HepG2 (cell line): ENCODE results near the gene MYBPC2. TPM values are rescaled to one million over a fixed set of nuclear protein-coding genes. Genes with fewer than 3 reads are reported as not detected.

ENCODE experiments used
- ARNT2 ChIP-seq: sonication (generic); formaldehyde crosslinking; IDR thresholded peaks from 2 replicates; pipeline ENCODE4 v1.8.0; 2022; ENCODE audit warnings: mild to moderate bottlenecking, low read depth, missing genetic modification reagents, moderate library complexity
- CBFB ChIP-seq: sonication (generic); formaldehyde crosslinking; IDR thresholded peaks from 2 replicates; pipeline ENCODE4 v1.4.0; 2020; ENCODE audit warnings: missing genetic modification reagents
- DR1 ChIP-seq: sonication (generic); formaldehyde crosslinking; IDR thresholded peaks from 2 replicates; pipeline ENCODE4 v1.8.0; 2021; ENCODE audit warnings: mild to moderate bottlenecking, missing genetic modification reagents, inconsistent platforms
- FOXC1 ChIP-seq: sonication (generic); formaldehyde crosslinking; IDR thresholded peaks from 2 replicates; pipeline ENCODE4 v1.8.0; 2022; ENCODE audit warnings: mild to moderate bottlenecking, missing genetic modification reagents, borderline replicate concordance
- GABPA ChIP-seq, 2 experiments: IDR thresholded peaks; 2 replicates each; pipeline ENCODE4 v1.6.1; 2011 to 2016; ENCODE audit warnings: low read depth in 2 of 2, low read length in 1 of 2, missing biosample characterization in 1 of 2, missing genetic modification characterization in 1 of 2
- GLI4 ChIP-seq: sonication (generic); formaldehyde crosslinking; IDR thresholded peaks from 2 replicates; pipeline ENCODE4 v1.5.1; 2020; ENCODE audit warnings: missing genetic modification reagents, mild to moderate bottlenecking, moderate library complexity, borderline replicate concordance
- IKZF4 ChIP-seq: sonication (generic); formaldehyde crosslinking; IDR thresholded peaks from 2 replicates; pipeline ENCODE4 v1.5.1; 2020; ENCODE audit warnings: borderline replicate concordance, mild to moderate bottlenecking, low read depth, missing genetic modification reagents; ENCODE audit errors: not compliant biosample characterization
- ISX ChIP-seq: sonication (generic); formaldehyde crosslinking; conservative IDR thresholded peaks from 2 replicates; pipeline ENCODE4 v1.5.0; 2020; ENCODE audit warnings: missing genetic modification reagents
- JUND ChIP-seq: sonication (generic); formaldehyde crosslinking; IDR thresholded peaks from 2 replicates; pipeline ENCODE4 v1.8.0; 2022; ENCODE audit warnings: mild to moderate bottlenecking, missing genetic modification reagents
- KLF15 ChIP-seq: sonication (generic); formaldehyde crosslinking; IDR thresholded peaks from 2 replicates; pipeline ENCODE4 v1.8.1; 2023; ENCODE audit warnings: borderline replicate concordance, mild to moderate bottlenecking, inconsistent platforms, missing genetic modification reagents, mixed read lengths
- MAZ ChIP-seq, 2 experiments: sonication (generic) in 1 of 2; formaldehyde crosslinking in 1 of 2; IDR thresholded peaks; 2 replicates each; pipeline versions ENCODE4 v1.5.0 to v1.6.1; 2012 to 2020; ENCODE audit warnings: low read depth in 2 of 2, mild to moderate bottlenecking in 2 of 2, borderline replicate concordance in 1 of 2, improper control_type of control experiment in 1 of 2, low read length in 1 of 2, missing genetic modification reagents in 1 of 2, moderate library complexity in 1 of 2
- NFKB2 ChIP-seq: sonication (generic); formaldehyde crosslinking; IDR thresholded peaks from 2 replicates; pipeline ENCODE4 v1.4.0; 2020; ENCODE audit warnings: missing genetic modification reagents, borderline replicate concordance
- POLR2G ChIP-seq: fragments of 200-400 bp; formaldehyde crosslinking; IDR thresholded peaks from 2 replicates; pipeline ENCODE4 v1.6.1; 2018; ENCODE audit warnings: mild to moderate bottlenecking, low read depth, low read length, moderate library complexity
- SIX1 ChIP-seq: sonication (generic); formaldehyde crosslinking; IDR thresholded peaks from 2 replicates; pipeline ENCODE4 v1.4.0; 2020; ENCODE audit warnings: missing genetic modification reagents, borderline replicate concordance
- SP2 ChIP-seq: sonication (generic); formaldehyde crosslinking; IDR thresholded peaks from 2 replicates; pipeline ENCODE4 v1.5.1; 2020; ENCODE audit warnings: mild to moderate bottlenecking, missing genetic modification reagents
- ZFP36L2 ChIP-seq: sonication (generic); formaldehyde crosslinking; IDR thresholded peaks from 2 replicates; pipeline ENCODE4 v1.4.0; 2020; ENCODE audit warnings: missing genetic modification reagents
- ZFP82 ChIP-seq: sonication (generic); formaldehyde crosslinking; IDR thresholded peaks from 2 replicates; pipeline ENCODE4 v1.5.1; 2020; ENCODE audit warnings: mild to moderate bottlenecking, missing genetic modification reagents, borderline replicate concordance
- ZNF124 ChIP-seq: sonication (generic); formaldehyde crosslinking; IDR thresholded peaks from 2 replicates; pipeline ENCODE4 v1.4.0; 2020; ENCODE audit warnings: missing genetic modification reagents
- ZNF713 ChIP-seq: sonication (generic); formaldehyde crosslinking; IDR thresholded peaks from 2 replicates; pipeline ENCODE4 v1.4.0; 2020; ENCODE audit warnings: mild to moderate bottlenecking, missing genetic modification reagents
- polyA plus RNA-seq, 8 experiments: library from polyadenylated mRNA; depleted of rRNA in 3 of 8; stranded (reverse) in 7 of 8; unstranded in 1 of 8; fragments of >200 nt; fragmentation: Illumina TruSeq in 4 of 8; extraction: Trizol in 4 of 8; gene quantifications; 2 replicates each; pipeline versions ENCODE4 v1.2.1 to v1.2.3, GENCODE V29; 2011 to 2016; ENCODE audit warnings: low read depth in 4 of 8, missing spikeins in 1 of 8, mixed read lengths in 1 of 8; ENCODE audit not compliant: insufficient read depth in 1 of 8
- total RNA-seq, 5 experiments: library from RNA; depleted of rRNA; stranded (reverse); fragments of >200 nt; fragmentation: Illumina TruSeq; extraction: Trizol; gene quantifications; 2 replicates each; pipeline ENCODE4 v1.2.3, GENCODE V29; 2016; ENCODE audit warnings: low read depth in 1 of 5
- TF ChIP-seq, protein P1 (sequence below): sonication (generic); formaldehyde crosslinking; IDR thresholded peaks from 2 replicates; pipeline ENCODE4 v1.4.0; 2020; ENCODE audit warnings: mild to moderate bottlenecking, missing genetic modification reagents
- TF ChIP-seq, protein P2 (sequence below): sonication (generic); formaldehyde crosslinking; IDR thresholded peaks from 2 replicates; pipeline ENCODE4 v1.4.0; 2020; ENCODE audit warnings: missing genetic modification reagents, borderline replicate concordance
- TF ChIP-seq, protein P3 (sequence below): sonication (generic); formaldehyde crosslinking; IDR thresholded peaks from 2 replicates; pipeline ENCODE4 v1.5.1; 2020; ENCODE audit warnings: missing genetic modification reagents, mild to moderate bottlenecking, borderline replicate concordance

Gene MYBPC2
- total and polyA plus RNA-seq, 2 of the 13 experiments (the other 11 are each of a cell fraction or from before 2014, with no cell fraction given): not detected

- peak; percentile 79 for TF ChIP-seq POLR2G
- peak; percentile 91; the same call in 1 of the 2 replicates for TF ChIP-seq ZFP82 (CRISPR knock-in tag)
- TF ChIP-seq FOXC1 (CRISPR knock-in tag): peak; percentile 61; the same call in 1 of the 2 replicates
- TF ChIP-seq ZNF713 (CRISPR knock-in tag): no peak
- TF ChIP-seq, protein P1, sequence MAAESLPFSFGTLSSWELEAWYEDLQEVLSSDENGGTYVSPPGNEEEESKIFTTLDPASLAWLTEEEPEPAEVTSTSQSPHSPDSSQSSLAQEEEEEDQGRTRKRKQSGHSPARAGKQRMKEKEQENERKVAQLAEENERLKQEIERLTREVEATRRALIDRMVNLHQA: no peak
- TF ChIP-seq ZNF124: no peak
- no peak for TF ChIP-seq JUND (CRISPR knock-in tag)
- TF ChIP-seq ISX (CRISPR knock-in tag): peak; percentile 66; the same call in 1 of the 2 replicates
- TF ChIP-seq DR1: peak; percentile 86
- peak; percentile 81 for TF ChIP-seq IKZF4 (CRISPR knock-in tag)
- no peak for TF ChIP-seq GABPA (IDR thresholded peaks at IDR 0.05; ENCODE audit: low read depth, low read length)
- TF ChIP-seq GABPA (CRISPR knock-in tag; IDR thresholded peaks at IDR 0.05; ENCODE audit: low read depth): no peak
- TF ChIP-seq MAZ (IDR thresholded peaks at IDR 0.05; ENCODE audit: borderline replicate concordance, low read depth, low read length): peak; percentile 61; the same call in 1 of the 2 replicates
- TF ChIP-seq MAZ (CRISPR knock-in tag; IDR thresholded peaks at IDR 0.05; ENCODE audit: low read depth): peak; percentile 70; the same call in 1 of the 2 replicates
- peak; percentile 64; the same call in 1 of the 2 replicates for TF ChIP-seq NFKB2 (CRISPR knock-in tag)
- TF ChIP-seq GLI4 (CRISPR knock-in tag): peak; percentile 86; the same call in 1 of the 2 replicates
- no peak for TF ChIP-seq SIX1 (CRISPR knock-in tag)
- TF ChIP-seq SP2 (CRISPR knock-in tag): peak; percentile 35; the same call in 1 of the 2 replicates
- peak; percentile 65 for TF ChIP-seq ARNT2
- TF ChIP-seq, protein P2, sequence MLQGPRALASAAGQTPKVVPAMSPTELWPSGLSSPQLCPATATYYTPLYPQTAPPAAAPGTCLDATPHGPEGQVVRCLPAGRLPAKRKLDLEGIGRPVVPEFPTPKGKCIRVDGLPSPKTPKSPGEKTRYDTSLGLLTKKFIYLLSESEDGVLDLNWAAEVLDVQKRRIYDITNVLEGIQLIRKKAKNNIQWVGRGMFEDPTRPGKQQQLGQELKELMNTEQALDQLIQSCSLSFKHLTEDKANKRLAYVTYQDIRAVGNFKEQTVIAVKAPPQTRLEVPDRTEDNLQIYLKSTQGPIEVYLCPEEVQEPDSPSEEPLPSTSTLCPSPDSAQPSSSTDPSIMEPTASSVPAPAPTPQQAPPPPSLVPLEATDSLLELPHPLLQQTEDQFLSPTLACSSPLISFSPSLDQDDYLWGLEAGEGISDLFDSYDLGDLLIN (CRISPR knock-in tag): peak; percentile 87; the same call in 1 of the 2 replicates
- peak; percentile 61; the same call in 1 of the 2 replicates for TF ChIP-seq CBFB (CRISPR knock-in tag)
- TF ChIP-seq ZFP36L2: no peak
- TF ChIP-seq KLF15 (CRISPR knock-in tag): 0 out of 2 replicates have a peak, but pooled peaks have one; percentile 34
- TF ChIP-seq, protein P3, sequence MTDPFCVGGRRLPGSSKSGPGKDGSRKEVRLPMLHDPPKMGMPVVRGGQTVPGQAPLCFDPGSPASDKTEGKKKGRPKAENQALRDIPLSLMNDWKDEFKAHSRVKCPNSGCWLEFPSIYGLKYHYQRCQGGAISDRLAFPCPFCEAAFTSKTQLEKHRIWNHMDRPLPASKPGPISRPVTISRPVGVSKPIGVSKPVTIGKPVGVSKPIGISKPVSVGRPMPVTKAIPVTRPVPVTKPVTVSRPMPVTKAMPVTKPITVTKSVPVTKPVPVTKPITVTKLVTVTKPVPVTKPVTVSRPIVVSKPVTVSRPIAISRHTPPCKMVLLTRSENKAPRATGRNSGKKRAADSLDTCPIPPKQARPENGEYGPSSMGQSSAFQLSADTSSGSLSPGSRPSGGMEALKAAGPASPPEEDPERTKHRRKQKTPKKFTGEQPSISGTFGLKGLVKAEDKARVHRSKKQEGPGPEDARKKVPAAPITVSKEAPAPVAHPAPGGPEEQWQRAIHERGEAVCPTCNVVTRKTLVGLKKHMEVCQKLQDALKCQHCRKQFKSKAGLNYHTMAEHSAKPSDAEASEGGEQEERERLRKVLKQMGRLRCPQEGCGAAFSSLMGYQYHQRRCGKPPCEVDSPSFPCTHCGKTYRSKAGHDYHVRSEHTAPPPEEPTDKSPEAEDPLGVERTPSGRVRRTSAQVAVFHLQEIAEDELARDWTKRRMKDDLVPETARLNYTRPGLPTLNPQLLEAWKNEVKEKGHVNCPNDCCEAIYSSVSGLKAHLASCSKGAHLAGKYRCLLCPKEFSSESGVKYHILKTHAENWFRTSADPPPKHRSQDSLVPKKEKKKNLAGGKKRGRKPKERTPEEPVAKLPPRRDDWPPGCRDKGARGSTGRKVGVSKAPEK (CRISPR knock-in tag): no peak
Measured at GRCh38 chr19:50383852-50384684, 48.6 kb upstream of the MYBPC2 start, which contains the start of gene POLD1 (continued).
